Mucosa of rectum (tissue), 2 donors: ENCODE data around the gene SMAD3.
A peak's percentile ranks its signal among the peaks of the same experiment; 100 is the strongest.

ENCODE experiments used
- H3K27ac ChIP-seq, 2 donors: one replicate each; pipeline ENCODE4 v1.7.0; 2013; ENCODE audit warnings: inconsistent platforms in 2 of 2, low read depth in 2 of 2, low read length in 2 of 2
- H3K27me3 ChIP-seq, 2 donors: one replicate each; pipeline ENCODE4 v1.7.0; 2013; ENCODE audit warnings: low read length in 2 of 2; ENCODE audit not compliant: control insufficient read depth in 2 of 2, insufficient read depth in 2 of 2
- H3K36me3 ChIP-seq, 2 donors: one replicate each; pipeline ENCODE4 v1.7.0; 2013; ENCODE audit warnings: low read length in 2 of 2; ENCODE audit not compliant: control insufficient read depth in 2 of 2, insufficient read depth in 2 of 2
- H3K4me1 ChIP-seq, 2 donors: one replicate each; pipeline ENCODE4 v1.7.0; 2013; ENCODE audit warnings: low read length in 2 of 2, mild to moderate bottlenecking in 1 of 2; ENCODE audit not compliant: control insufficient read depth in 2 of 2, insufficient read depth in 2 of 2
- H3K4me3 ChIP-seq, 2 donors: one replicate each; pipeline ENCODE4 v1.7.0; 2013; ENCODE audit warnings: low read length in 2 of 2
- H3K9ac ChIP-seq, 2 donors: one replicate each; pipeline ENCODE4 v1.7.0; 2013; ENCODE audit warnings: low read length in 2 of 2, low read depth in 1 of 2, mild to moderate bottlenecking in 1 of 2
- H3K9me3 ChIP-seq, 2 donors: one replicate each; pipeline ENCODE4 v1.7.0; 2013; ENCODE audit warnings: low read length in 2 of 2; ENCODE audit not compliant: control insufficient read depth in 2 of 2
- donor health status: healthy.
- donor health status: Normal muscosa, but diverticular disease.

SMAD3 gene

DNA sequence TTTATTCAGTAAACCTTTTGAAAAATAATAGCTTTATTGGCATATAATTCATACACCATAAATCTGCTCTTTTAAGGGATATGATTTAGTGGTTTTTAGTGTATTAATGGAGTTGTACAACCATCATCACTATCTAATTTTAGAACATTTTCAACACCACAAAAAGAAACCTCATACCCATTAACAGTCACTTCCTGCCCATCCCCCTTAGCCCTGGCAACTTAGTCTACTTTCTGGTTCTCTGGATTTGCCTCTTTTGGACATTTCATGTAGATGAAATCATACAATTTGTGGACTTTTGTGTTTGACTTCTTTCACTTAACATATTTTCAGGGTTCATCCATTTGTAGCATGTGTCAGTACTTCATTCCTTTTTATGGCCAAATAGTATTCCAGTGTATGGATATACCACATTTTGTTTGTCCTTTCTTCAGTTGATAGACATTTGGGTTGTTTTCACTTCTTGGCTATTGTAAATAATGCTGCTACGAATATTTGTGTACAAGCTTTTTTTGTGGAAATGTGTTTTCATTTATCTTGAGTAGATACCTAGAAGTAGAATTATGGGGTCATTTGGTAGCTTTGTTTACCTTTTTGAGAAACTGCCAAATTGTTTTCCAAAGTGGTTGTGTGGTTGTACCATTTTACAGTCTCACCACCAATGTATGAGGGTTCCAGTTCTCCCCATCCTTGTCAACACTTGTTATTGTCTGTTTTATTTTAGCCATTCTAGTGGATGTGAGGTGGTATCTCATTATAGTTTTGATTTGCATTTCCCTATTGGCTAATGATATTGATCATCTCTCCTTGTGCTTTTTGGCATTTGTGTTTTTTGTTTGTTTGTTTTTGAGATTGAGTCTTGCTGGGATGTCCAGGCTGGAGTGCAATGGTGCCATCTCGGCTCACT, 45.8 kb downstream of the SMAD3 start:
- Histone ChIP-seq H3K4me3 (no peak overlapping the region), H3K4me1 (peaks cover 25 to 44% of the 10 kb centered on the region in 2 donors), H3K9me3 (no peaks in the 10 kb centered on the region), H3K27ac (no peak overlapping the region), H3K36me3 (no peaks in the 10 kb centered on the region), H3K27me3 (no peaks in the 10 kb centered on the region), H3K9ac (no peak overlapping the region)

DNA sequence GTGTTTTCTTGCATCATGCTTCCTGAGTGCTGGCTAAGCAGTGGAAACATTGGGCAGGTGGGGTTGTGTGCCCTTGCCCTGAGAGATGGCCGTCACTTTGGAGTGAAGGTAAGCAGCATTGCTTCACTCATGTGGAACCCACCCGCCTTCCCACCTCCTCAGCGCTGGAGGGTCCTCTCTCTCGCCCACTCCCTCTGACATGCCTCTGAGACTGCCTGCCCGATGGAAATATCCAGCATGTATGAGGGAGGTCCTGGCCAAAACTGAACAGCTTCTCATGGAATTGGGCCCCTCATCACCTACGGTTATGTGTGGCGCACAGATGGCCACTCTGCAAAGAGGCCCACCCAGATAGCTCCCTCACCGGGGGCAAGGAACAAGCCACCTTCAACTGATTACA, 48.6 kb downstream of the SMAD3 start:
- Histone ChIP-seq H3K27ac (no peak overlapping the region), H3K4me1 (peaks cover 32 to 41% of the 10 kb centered on the region in 2 donors), H3K27me3 (no peaks in the 10 kb centered on the region), H3K36me3 (no peaks in the 10 kb centered on the region), H3K4me3 (no peak overlapping the region), H3K9ac (no peak overlapping the region), H3K9me3 (no peaks in the 10 kb centered on the region)

DNA sequence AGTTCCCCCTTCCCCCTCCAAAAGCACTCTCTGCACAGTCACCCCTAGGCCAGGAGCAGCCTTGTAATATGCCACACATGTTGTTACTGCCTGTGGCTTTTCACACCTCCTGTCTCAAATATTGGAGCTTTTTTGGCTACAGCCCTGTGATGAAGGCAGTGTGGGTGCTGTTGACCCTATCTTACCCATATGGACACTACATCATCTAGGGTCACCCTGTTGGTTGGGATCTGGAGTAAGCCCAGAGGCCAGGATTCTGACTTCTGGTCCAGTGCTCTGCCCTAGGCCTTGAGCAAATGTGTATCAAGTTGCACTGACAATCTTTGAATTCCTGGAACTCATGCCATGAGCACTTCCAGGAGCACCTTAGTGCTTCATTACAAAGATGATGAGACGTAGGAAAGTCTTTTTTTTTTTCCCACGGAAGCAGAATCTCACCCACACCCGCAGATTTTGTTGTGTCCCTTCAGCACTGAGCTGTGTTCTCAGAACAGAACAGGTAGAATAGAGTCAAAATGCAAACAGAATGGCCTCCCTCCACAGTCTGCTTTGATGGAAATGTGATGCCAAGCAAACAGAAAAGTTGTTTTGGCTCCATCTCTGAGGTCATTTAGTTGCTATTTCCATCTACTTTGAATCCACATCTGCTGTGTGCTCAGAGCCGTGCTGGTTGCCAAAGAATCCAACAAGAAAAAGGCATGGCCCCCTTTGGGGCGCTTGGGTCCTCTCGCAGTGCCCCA, 49.6 kb downstream of the SMAD3 start:
- Histone ChIP-seq H3K4me3 (no peak overlapping the region), H3K9me3 (no peaks in the 10 kb centered on the region), H3K36me3 (no peaks in the 10 kb centered on the region), H3K27me3 (no peaks in the 10 kb centered on the region), H3K4me1 (peaks cover 31 to 35% of the 10 kb centered on the region in 2 donors), H3K9ac (no peak overlapping the region), H3K27ac (peak overlapping the region; percentile 16 to 25)

DNA sequence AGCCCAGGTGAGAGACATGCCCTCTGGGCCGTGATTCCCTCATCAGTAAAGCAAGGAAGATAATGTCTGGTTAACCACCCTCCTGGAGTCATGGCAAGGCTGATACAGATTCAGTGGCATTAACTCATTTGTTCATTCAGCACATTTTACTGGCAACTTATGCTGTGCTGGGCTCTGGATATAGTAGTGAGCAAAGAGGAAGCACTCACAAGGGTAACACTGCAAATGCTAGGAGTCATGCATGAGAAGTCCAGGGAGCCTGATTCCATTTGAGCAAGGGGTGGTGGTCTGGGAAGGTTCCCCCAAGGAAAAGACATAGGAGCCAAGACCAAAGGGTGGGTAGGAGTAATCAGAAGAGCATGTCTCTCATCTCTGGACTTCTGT, 50.2 kb downstream of the SMAD3 start:
- Histone ChIP-seq H3K4me1 (peaks cover 37 to 41% of the 10 kb centered on the region in 2 donors), H3K27me3 (no peaks in the 10 kb centered on the region), H3K9me3 (no peaks in the 10 kb centered on the region), H3K9ac (no peak overlapping the region), H3K4me3 (no peak overlapping the region), H3K36me3 (no peaks in the 10 kb centered on the region), H3K27ac (peak overlapping the region in 1 of 2 donors; percentile 16)

DNA sequence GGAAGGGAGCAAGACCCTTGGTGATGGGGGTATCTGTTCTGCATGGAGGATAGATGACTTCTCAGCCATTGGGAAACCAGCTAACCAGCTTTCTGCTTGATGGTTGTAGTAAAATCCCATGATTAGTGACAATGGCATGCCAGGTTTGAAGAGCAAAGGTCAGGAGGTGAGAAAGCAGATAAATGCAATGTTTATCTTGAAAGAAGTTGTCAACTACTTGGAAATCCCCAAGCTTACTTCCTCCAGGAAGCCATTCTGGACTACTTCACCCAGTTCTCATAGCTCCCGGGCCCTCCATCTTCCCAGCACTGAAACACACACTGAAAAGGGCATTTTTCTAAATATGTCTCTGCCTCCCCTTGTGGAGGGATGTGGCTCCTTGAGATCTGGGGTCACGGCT, 51.3 kb downstream of the SMAD3 start:
- H3K4me3 ChIP-seq: no peak overlapping the region
- H3K36me3 ChIP-seq: no peaks in the 10 kb centered on the region
- H3K27ac ChIP-seq: peak overlapping the region; percentile 57 to 69
- no peaks in the 10 kb centered on the region for H3K27me3 ChIP-seq
- no peaks in the 10 kb centered on the region for H3K9me3 ChIP-seq
- peaks cover 47 to 53% of the 10 kb centered on the region in 2 donors for H3K4me1 ChIP-seq
- H3K9ac ChIP-seq: no peak overlapping the region

DNA sequence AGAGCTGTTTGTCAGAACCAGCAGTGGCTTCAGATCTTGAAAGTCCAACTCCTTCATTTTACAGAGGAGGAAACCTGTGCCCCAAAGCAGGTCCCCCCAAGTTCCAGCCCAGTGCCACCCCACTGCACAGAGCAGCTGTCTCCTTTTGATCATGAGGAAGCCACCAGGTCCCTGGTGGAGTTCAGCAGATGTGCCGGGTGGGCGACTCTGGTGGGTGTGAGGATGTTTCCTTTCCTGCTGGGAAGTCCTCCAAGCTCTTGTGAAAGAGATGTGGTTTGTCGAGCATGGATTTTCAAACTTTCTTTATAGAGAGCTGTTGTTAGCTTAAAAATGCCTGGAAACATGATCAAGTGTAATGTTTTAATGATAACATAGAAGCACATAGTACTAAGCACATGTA, 52.0 kb downstream of the SMAD3 start:
- Histone ChIP-seq H3K4me1 (peaks cover 52 to 56% of the 10 kb centered on the region in 2 donors), H3K27ac (peak overlapping the region; percentile 57 to 69), H3K9ac (no peak overlapping the region)

DNA sequence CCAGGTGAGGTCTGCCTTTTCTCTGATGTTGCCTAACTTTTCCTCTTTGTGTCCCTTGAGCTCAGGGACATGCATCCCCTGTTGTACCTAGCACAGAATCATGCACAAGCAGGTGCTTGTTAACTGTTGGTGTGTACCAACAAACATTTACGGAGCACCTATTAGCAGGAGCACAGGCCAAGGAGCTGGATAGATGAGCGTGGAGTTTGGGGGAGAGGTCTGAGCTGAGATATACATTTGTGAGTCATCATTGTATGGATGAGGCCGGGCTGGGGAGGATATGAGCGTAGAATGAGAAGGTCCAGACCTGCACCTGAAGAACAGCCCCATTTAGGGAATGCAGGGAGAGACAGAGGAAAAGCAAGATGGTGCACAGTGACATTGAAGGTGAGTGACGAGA, 53.4 kb downstream of the SMAD3 start:
- Histone ChIP-seq H3K36me3 (no peaks in the 10 kb centered on the region), H3K4me3 (no peak overlapping the region), H3K27me3 (no peaks in the 10 kb centered on the region), H3K9ac (no peak overlapping the region), H3K4me1 (peaks cover 52 to 56% of the 10 kb centered on the region in 2 donors), H3K27ac (no peak overlapping the region), H3K9me3 (no peaks in the 10 kb centered on the region)

More for the DNA sequence above, 52.0 kb downstream of the SMAD3 start:
- Histone ChIP-seq H3K9me3 (no peaks in the 10 kb centered on the region), H3K36me3 (no peaks in the 10 kb centered on the region), H3K27me3 (no peaks in the 10 kb centered on the region), H3K4me3 (no peak overlapping the region)

DNA sequence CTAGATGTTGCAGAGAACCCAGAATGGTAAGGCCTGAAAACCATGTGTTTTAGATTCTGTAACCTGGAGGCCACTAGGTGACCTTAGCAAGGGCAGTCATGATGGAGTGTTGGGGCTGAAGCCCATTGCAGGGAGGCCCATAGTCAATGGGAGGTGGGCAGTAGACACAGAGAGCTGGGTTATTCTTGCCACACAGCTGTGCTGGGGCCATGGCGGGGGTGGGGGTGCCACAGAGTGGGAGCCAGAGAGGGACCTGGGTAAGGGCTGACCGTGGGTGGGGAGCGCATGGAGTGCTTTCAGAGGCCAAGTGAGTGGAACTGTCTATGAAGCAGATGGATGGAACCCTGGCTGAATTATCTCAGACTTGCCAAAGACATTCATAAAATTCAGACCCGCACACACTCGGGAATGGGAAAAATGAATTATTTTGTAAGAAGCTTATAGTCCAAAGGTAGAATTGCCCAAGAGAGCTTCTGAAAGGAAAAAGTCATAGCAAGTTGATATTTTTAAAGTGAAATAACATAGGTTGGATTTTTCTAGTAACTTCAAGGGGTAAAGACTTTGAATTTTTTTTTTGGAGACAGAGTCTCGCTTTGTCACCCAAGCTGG, 53.9 kb downstream of the SMAD3 start:
- H3K36me3 ChIP-seq: no peaks in the 10 kb centered on the region
- H3K9me3 ChIP-seq: no peaks in the 10 kb centered on the region
- H3K4me1 ChIP-seq: peaks cover 52 to 56% of the 10 kb centered on the region in 2 donors
- H3K4me3 ChIP-seq: no peak overlapping the region
- H3K27me3 ChIP-seq: no peaks in the 10 kb centered on the region
- no peak overlapping the region for H3K9ac ChIP-seq
- H3K27ac ChIP-seq: peak overlapping the region in 1 of 2 donors; percentile 86

DNA sequence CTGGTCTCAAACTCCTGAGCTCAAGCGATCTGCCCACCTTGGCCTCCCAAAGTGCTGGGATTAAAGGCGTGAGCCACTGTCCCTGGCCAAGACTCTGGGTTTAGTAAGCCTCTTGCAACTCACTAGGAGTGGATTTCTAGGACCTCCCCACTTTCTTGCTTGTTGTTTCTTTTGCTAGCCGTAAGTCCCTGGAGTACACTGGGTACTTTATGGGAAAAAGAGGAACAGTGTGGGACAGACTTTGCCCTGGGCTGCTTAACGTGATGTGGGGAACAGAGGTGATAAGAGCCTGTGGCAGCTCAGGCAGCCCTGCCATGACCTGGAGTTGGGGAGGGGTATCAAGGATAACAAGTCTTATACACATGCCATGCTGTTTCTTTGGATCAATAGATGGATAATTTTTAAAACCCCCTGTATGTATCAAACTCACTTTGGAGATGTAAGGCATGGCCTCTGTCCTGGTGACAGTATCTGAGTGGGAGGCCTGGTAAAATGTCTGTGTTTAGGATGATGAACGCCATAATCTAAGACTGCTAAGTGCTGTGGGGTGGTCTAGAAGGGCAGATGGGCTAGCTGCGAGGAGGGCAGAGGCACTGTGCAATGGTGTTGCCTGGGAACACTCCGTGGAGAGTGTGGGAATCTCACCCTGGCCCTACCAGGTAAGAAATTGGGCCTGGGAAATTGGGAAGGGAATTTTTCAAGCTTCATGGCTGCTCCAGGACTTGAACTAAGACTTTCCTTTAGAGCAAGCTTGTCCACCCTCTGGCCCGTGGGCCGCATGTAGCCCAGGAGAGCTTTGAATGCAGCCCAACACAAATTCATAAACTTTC, 54.8 kb downstream of the SMAD3 start:
- H3K4me3 ChIP-seq: peak overlapping the region in 1 of 2 donors; percentile 50
- H3K27ac ChIP-seq: peak overlapping the region; percentile 86 to 89
- H3K36me3 ChIP-seq: no peaks in the 10 kb centered on the region
- H3K27me3 ChIP-seq: no peaks in the 10 kb centered on the region
- peak overlapping the region; percentile 61 to 72 for H3K9ac ChIP-seq
- H3K9me3 ChIP-seq: no peaks in the 10 kb centered on the region
- peaks cover 52 to 54% of the 10 kb centered on the region in 2 donors for H3K4me1 ChIP-seq
